Body of pancreas (tissue), 4 donors: ENCODE results near the gene GALNT16. TPM values are rescaled to one million over a fixed set of nuclear protein-coding genes. Genes with fewer than 3 reads are reported as not detected.

Experiments
- ATAC-seq: fragments of 150-250 bp; one replicate; pipeline ENCODE4 v1.9.1; 2016
- DNase-seq, 4 donors: peaks; one replicate each; pipeline ENCODE4 v3.0.0-alpha.2; 2019
- H3K27ac ChIP-seq, 4 donors: fragments of 200-600 bp; sonication (generic); 1 replicate in 3 of 4; 2 replicates in 1 of 4; pipeline versions ENCODE4 v1.5.1 to v1.6.1; 2016 to 2019; ENCODE audit warnings: mild to moderate bottlenecking in 1 of 4, mixed read lengths in 1 of 4, moderate library complexity in 1 of 4
- H3K27me3 ChIP-seq, 2 donors: fragments of 200-600 bp; sonication (generic); one replicate each; pipeline ENCODE4 v1.6.0; 2016; ENCODE audit warnings: mild to moderate bottlenecking in 1 of 2
- H3K36me3 ChIP-seq, 2 donors: fragments of 200-600 bp; sonication (generic); replicated peaks in 1 of 2; 2 replicates each; pipeline ENCODE4 v1.5.1; 2016; ENCODE audit warnings: low read depth in 2 of 2; ENCODE audit not compliant: insufficient read depth in 1 of 2
- H3K4me1 ChIP-seq: fragments of 200-600 bp; sonication (generic); one replicate; pipeline ENCODE4 v1.6.0; 2016
- H3K4me3 ChIP-seq, 2 donors: fragments of 200-600 bp; sonication (generic); 1 replicate in 1 of 2; 2 replicates in 1 of 2; pipeline ENCODE4 v1.5.1; 2016 to 2019
- H3K9me3 ChIP-seq, 3 donors: fragments of 200-600 bp; sonication (generic); 1 replicate in 2 of 3; 2 replicates in 1 of 3; pipeline ENCODE4 v1.5.1; 2016
- CTCF ChIP-seq, 7 experiments: fragments of 450-650 bp in 4 of 7; fragments of 200-600 bp in 3 of 7; sonication (generic) in 3 of 7; IDR thresholded peaks; one replicate each; pipeline ENCODE4 v1.5.1; 2016 to 2019; ENCODE audit warnings: antibody characterized with exemption in 7 of 7
- POLR2A ChIP-seq, 3 donors: fragments of 450-650 bp; IDR thresholded peaks; one replicate each; pipeline ENCODE4 v1.6.1; 2016; ENCODE audit warnings: antibody characterized with exemption in 3 of 3, mild to moderate bottlenecking in 2 of 3
- WGBS, 2 donors: methylation state at CpG; one replicate each; pipeline ENCODE4 v1.1.5; 2017; 5-methylcytosine and 5-hydroxymethylcytosine counted together
- intact Hi-C: fragments of 100-400 bp; cut with DNase I; formaldehyde crosslinking; loops from one replicate; pipeline ENCODE4 v1.15.1; 2023
- total RNA-seq, 2 donors: library from RNA; depleted of rRNA; stranded (reverse); fragments of >200 nt; gene quantifications; one replicate each; pipeline ENCODE4 v1.1.0, GENCODE V29; 2016

GALNT16 gene
- total RNA-seq, 2 donors from 2014 or later = 1.3 to 5.6 TPM

- no peak overlapping the region for H3K4me3 ChIP-seq
- intact Hi-C loops = no loop called here
- peaks cover 20 to 29% of the 10 kb centered on the region in 2 donors for H3K36me3 ChIP-seq
- no peak overlapping the region for H3K27ac ChIP-seq
- DNase-seq (no peak), ATAC-seq (no peak)
- H3K9me3 ChIP-seq = no peaks in the 10 kb centered on the region
- WGBS, 2 donors = 94% methylated on average over 1 of the region's 1 CpG; no CpG with 5 or more reads in 1 of the 2 donors
- no peaks in the 10 kb centered on the region for H3K4me1 ChIP-seq
- no peaks in the 10 kb centered on the region for H3K27me3 ChIP-seq
- TF ChIP-seq POLR2A (IDR thresholded peaks at IDR 0.05) = no peak
- no peak for TF ChIP-seq CTCF (IDR thresholded peaks at IDR 0.05)
Measured at GRCh38 chr14:69237142-69237541, 22.8 kb upstream of the GALNT16 start.

- TF ChIP-seq POLR2A (IDR thresholded peaks at IDR 0.05) (no peak), CTCF (IDR thresholded peaks at IDR 0.05) (no peak)
- peaks cover 20 to 27% of the 10 kb centered on the region in 2 donors for H3K36me3 ChIP-seq
- 84 to 94% methylated on average over 8 to 12 of the region's 12 CpGs for WGBS, 2 donors
- intact Hi-C loops = no loop called here
- no peaks in the 10 kb centered on the region for H3K9me3 ChIP-seq
- ATAC-seq (no peak), DNase-seq (no peak)
- H3K4me1 ChIP-seq = no peaks in the 10 kb centered on the region
- H3K4me3 ChIP-seq = no peak overlapping the region
- H3K27ac ChIP-seq = no peak overlapping the region
- H3K27me3 ChIP-seq = no peaks in the 10 kb centered on the region
Measured at GRCh38 chr14:69237584-69237983, 22.4 kb upstream of the GALNT16 start.

- TF ChIP-seq POLR2A (IDR thresholded peaks at IDR 0.05) (no peak), CTCF (IDR thresholded peaks at IDR 0.05) (no peak)
- no peak overlapping the region for H3K27ac ChIP-seq
- WGBS, 2 donors = 87 to 91% methylated on average over 4 of the region's 4 CpGs
- H3K27me3 ChIP-seq = no peaks in the 10 kb centered on the region
- DNase-seq (no peak), ATAC-seq (no peak)
- peaks cover 20 to 25% of the 10 kb centered on the region in 2 donors for H3K36me3 ChIP-seq
- no peaks in the 10 kb centered on the region for H3K9me3 ChIP-seq
- H3K4me1 ChIP-seq = no peaks in the 10 kb centered on the region
- intact Hi-C loops = no loop called here
- H3K4me3 ChIP-seq = no peak overlapping the region
Measured at GRCh38 chr14:69238883-69239282, 21.1 kb upstream of the GALNT16 start.

GRCh38 chr14:69240527-69241173 lies 19.3 kb upstream of the GALNT16 start:
- no peaks in the 10 kb centered on the region for H3K9me3 ChIP-seq
- intact Hi-C loops = no loop called here
- DNase-seq (no peak), ATAC-seq (no peak)
- 82 to 85% methylated on average over 13 of the region's 13 CpGs for WGBS, 2 donors
- no peaks in the 10 kb centered on the region for H3K4me1 ChIP-seq
- TF ChIP-seq CTCF (IDR thresholded peaks at IDR 0.05) (no peak), POLR2A (IDR thresholded peaks at IDR 0.05) (no peak)
- no peak overlapping the region for H3K4me3 ChIP-seq
- no peaks in the 10 kb centered on the region for H3K27me3 ChIP-seq
- peaks cover 20 to 25% of the 10 kb centered on the region in 2 donors for H3K36me3 ChIP-seq
- no peak overlapping the region for H3K27ac ChIP-seq

- Histone ChIP-seq H3K9me3 (no peaks in the 10 kb centered on the region), H3K4me1 (no peaks in the 10 kb centered on the region), H3K27me3 (no peaks in the 10 kb centered on the region), H3K27ac (no peak overlapping the region), H3K36me3 (peaks cover 16 to 20% of the 10 kb centered on the region in 2 donors), H3K4me3 (no peak overlapping the region)
- intact Hi-C loops = no loop called here
- DNase-seq (no peak), ATAC-seq (no peak)
- TF ChIP-seq CTCF (IDR thresholded peaks at IDR 0.05) (no peak), POLR2A (IDR thresholded peaks at IDR 0.05) (no peak)
- 78 to 91% methylated on average over 2 of the region's 2 CpGs for WGBS, 2 donors
Measured at GRCh38 chr14:69241577-69241976, 18.4 kb upstream of the GALNT16 start.
